ENCODE results near the gene GMIP. TPM values are rescaled to one million over a fixed set of nuclear protein-coding genes. Genes with fewer than 3 reads are reported as not detected.

GMIP gene
- total and polyA plus RNA-seq, 7 donors = 0.51 to 2.3 (median 1.4) TPM

DNA sequence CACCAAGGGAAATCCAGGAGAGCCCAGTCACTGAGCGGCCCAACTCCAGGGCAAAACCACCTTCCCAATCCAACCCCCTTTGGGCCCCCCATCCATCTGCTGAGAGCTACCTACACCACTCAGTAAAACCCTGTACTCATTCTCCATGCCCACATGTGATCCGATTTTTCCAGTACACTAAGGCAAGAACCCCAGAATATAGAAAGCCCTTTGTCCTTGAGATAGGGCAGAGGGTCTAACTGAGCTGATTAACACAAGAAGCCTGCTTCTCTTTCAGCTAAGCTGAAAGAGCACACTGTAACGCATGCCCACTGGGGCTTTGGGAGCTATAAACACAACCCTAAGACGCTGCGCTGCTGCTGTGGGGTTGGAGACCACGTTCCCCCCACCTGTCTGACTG is 61.0 kb downstream of the GMIP start:
- no peaks in the 10 kb centered on the region for H3K9me3 ChIP-seq
- DNase-seq = no peak
- WGBS, 3 donors = 74 to 82% (median 78%) methylated on average over 6 of the region's 6 CpGs
- no peaks in the 10 kb centered on the region for H3K27me3 ChIP-seq (ENCODE audit: insufficient read depth in 3 of 3, low read length in 2 of 3)
- H3K27ac ChIP-seq = no peak overlapping the region
- no peak for TF ChIP-seq CTCF (IDR thresholded peaks at IDR 0.05)
- no peaks in the 10 kb centered on the region for H3K4me1 ChIP-seq
- H3K36me3 ChIP-seq (ENCODE audit: insufficient read depth in 1 of 2, low read depth in 1 of 2) = no peaks in the 10 kb centered on the region
- intact Hi-C loops (cut with DNase I) = no loop called here
- H3K4me3 ChIP-seq = no peak overlapping the region
- no peak for ATAC-seq

GRCh38 chr19:19581391-19581790 is 62.1 kb downstream of the GMIP start:
- Histone ChIP-seq H3K4me1 (no peaks in the 10 kb centered on the region), H3K36me3 (ENCODE audit: insufficient read depth in 1 of 2, low read depth in 1 of 2) (no peaks in the 10 kb centered on the region), H3K4me3 (no peak overlapping the region), H3K27me3 (ENCODE audit: insufficient read depth in 3 of 3, low read length in 2 of 3) (no peaks in the 10 kb centered on the region), H3K27ac (no peak overlapping the region), H3K9me3 (no peaks in the 10 kb centered on the region)
- DNase-seq (no peak), ATAC-seq (no peak)
- no peak for TF ChIP-seq CTCF (IDR thresholded peaks at IDR 0.05)
- 91 to 93% (median 92%) methylated on average over 13 of the region's 13 CpGs for WGBS, 3 donors
- intact Hi-C loops (cut with DNase I) = no loop called here

GRCh38 chr19:19580418-19580817 is 63.0 kb downstream of the GMIP start:
- no peak overlapping the region for H3K4me3 ChIP-seq
- no peak for TF ChIP-seq CTCF (IDR thresholded peaks at IDR 0.05)
- DNase-seq (no peak), ATAC-seq (no peak)
- no peaks in the 10 kb centered on the region for H3K4me1 ChIP-seq
- H3K27ac ChIP-seq = no peak overlapping the region
- intact Hi-C loops (cut with DNase I) = no loop called here
- 93 to 95% (median 93%) methylated on average over 4 of the region's 4 CpGs for WGBS, 3 donors
- H3K9me3 ChIP-seq = no peaks in the 10 kb centered on the region
- H3K36me3 ChIP-seq (ENCODE audit: insufficient read depth in 1 of 2, low read depth in 1 of 2) = no peaks in the 10 kb centered on the region
- H3K27me3 ChIP-seq (ENCODE audit: insufficient read depth in 3 of 3, low read length in 2 of 3) = no peaks in the 10 kb centered on the region

DNA sequence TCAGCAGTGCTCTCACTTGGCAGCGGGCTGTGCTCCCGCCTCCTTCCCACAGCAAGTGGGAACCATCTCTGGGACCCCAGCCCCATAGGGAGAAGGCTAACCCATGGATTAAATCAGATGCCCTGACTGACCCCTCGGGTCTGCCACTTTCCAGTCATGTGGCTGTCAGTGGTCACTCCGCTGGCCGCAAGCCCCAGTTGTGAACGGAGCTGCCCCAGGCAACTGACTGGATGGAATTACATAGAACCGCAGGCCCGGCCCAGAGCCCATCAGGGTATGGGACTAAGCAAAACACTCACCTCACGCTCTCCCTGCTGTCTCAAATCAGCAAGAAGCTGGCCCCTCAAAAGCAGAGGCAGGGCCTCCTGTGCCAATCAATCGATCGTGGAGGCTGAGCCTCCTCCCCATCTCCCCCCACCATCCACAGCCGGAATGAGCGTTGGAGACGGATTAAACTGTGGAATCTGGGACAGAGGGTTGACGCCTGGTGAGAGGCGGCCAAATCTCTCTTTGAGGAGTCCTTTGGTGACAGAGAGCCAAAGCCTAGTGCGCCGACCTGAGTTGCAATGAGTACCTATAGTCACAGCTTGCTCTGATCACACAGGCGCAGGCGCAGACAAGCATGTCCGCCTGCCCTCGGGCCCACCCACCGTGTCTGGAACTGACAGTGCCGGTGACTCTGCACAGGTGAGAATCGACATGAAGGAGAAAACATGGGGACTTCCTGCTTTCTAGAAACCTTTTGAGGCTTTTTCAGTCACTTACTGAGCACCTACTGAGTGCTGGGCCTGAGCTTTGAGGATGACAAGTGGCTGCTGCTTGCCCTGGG is 63.7 kb downstream of the GMIP start:
- no peak for ATAC-seq
- TF ChIP-seq CTCF (IDR thresholded peaks at IDR 0.05) = no peak
- no peaks in the 10 kb centered on the region for H3K4me1 ChIP-seq
- H3K4me3 ChIP-seq = no peak overlapping the region
- H3K27me3 ChIP-seq (ENCODE audit: insufficient read depth in 3 of 3, low read length in 2 of 3) = no peaks in the 10 kb centered on the region
- 73 to 75% (median 75%) methylated on average over 25 of the region's 25 CpGs for WGBS, 3 donors
- H3K9me3 ChIP-seq = no peaks in the 10 kb centered on the region
- intact Hi-C loops (cut with DNase I) = no loop called here
- H3K36me3 ChIP-seq (ENCODE audit: insufficient read depth in 1 of 2, low read depth in 1 of 2) = no peaks in the 10 kb centered on the region
- no peak for DNase-seq
- no peak overlapping the region for H3K27ac ChIP-seq

Other genes starting within 250 kb of the GMIP start
- 10 to 100 TPM; 25.3 to 65.9 (median 55.6) TPM for gene GATAD2A, start 238.0 kb downstream of the GMIP start, total RNA-seq
- 10 to 100 TPM; 18.5 to 43.4 (median 32.5) TPM for gene GATAD2A, start 238.0 kb downstream of the GMIP start, polyA plus RNA-seq
- gene TSSK6, start 128.1 kb downstream of the GMIP start, total RNA-seq = 1 to 10 TPM in 1 of 4 donors, under 1 TPM in 2, not detected in 1; 0.50 to 1.9 (median 0.62) TPM
- 1 to 10 TPM in 2 of 3 donors, under 1 TPM in 1; 0.37 to 3.2 (median 1.4) TPM for gene TSSK6, start 128.1 kb downstream of the GMIP start, polyA plus RNA-seq
- gene NDUFA13, start 127.4 kb downstream of the GMIP start, total RNA-seq = 100 to 1,000 TPM; 438 to 648 (median 574) TPM
- 100 to 1,000 TPM; 274 to 597 (median 487) TPM for gene NDUFA13, start 127.4 kb downstream of the GMIP start, polyA plus RNA-seq
- 1 to 10 TPM; 1.1 to 2.4 (median 1.3) TPM for gene YJEFN3, start 114.7 kb downstream of the GMIP start, total RNA-seq
- 1 to 10 TPM in 2 of 3 donors, under 1 TPM in 1; 1.00 to 2.9 (median 1.4) TPM for gene YJEFN3, start 114.7 kb downstream of the GMIP start, polyA plus RNA-seq
- gene CILP2, start 105.4 kb downstream of the GMIP start, total RNA-seq = not detected
- under 1 TPM in 1 of 3 donors, not detected in 2; 0.03 TPM for gene CILP2, start 105.4 kb downstream of the GMIP start, polyA plus RNA-seq
- gene PBX4, start 25.0 kb downstream of the GMIP start, total RNA-seq = under 1 TPM in 1 of 4 donors, not detected in 3; 0.17 TPM
- gene PBX4, start 25.0 kb downstream of the GMIP start, polyA plus RNA-seq = under 1 TPM in 2 of 3 donors, not detected in 1; 0.06 to 0.08 TPM
- gene LPAR2, start 15.4 kb downstream of the GMIP start, total RNA-seq = 1 to 10 TPM in 1 of 4 donors, under 1 TPM in 3; 0.42 to 1.5 (median 0.55) TPM
- under 1 TPM; 0.08 to 0.38 (median 0.27) TPM for gene LPAR2, start 15.4 kb downstream of the GMIP start, polyA plus RNA-seq
- gene ATP13A1, start 20.0 kb upstream of the GMIP start, total RNA-seq = 10 to 100 TPM; 17.5 to 27.5 (median 21.4) TPM
- 10 to 100 TPM; 15.4 to 23.8 (median 20.6) TPM for gene ATP13A1, start 20.0 kb upstream of the GMIP start, polyA plus RNA-seq
- gene ZNF101, start 25.2 kb upstream of the GMIP start, total RNA-seq = 1 to 10 TPM; 1.5 to 3.1 (median 1.9) TPM
- gene ZNF101, start 25.2 kb upstream of the GMIP start, polyA plus RNA-seq = 1 to 10 TPM; 2.1 to 3.8 (median 2.5) TPM
- gene ZNF14, start 89.5 kb upstream of the GMIP start, total RNA-seq = 1 to 10 TPM; 1.5 to 3.4 (median 2.1) TPM
- 1 to 10 TPM; 1.0 to 2.1 (median 1.7) TPM for gene ZNF14, start 89.5 kb upstream of the GMIP start, polyA plus RNA-seq
- gene ZNF506, start 178.1 kb upstream of the GMIP start, total RNA-seq = 10 to 100 TPM in 1 of 4 donors, 1 to 10 TPM in 3; 6.8 to 12.5 (median 8.7) TPM
- 1 to 10 TPM; 2.4 to 8.7 (median 2.7) TPM for gene ZNF506, start 178.1 kb upstream of the GMIP start, polyA plus RNA-seq
- 10 to 100 TPM in 1 of 4 donors, 1 to 10 TPM in 3; 4.5 to 10.9 (median 6.5) TPM for gene ZNF253, start 222.2 kb upstream of the GMIP start, total RNA-seq
- gene ZNF253, start 222.2 kb upstream of the GMIP start, polyA plus RNA-seq = 10 to 100 TPM in 1 of 3 donors, 1 to 10 TPM in 2; 1.5 to 13.5 (median 4.2) TPM